GM13976 (cell line): ENCODE measurements around the gene CSMD2.

Experiments
- DNase-seq: peaks from one replicate; pipeline ENCODE4 v3.0.0; 2012; ENCODE audit warnings: low spot score
- CTCF ChIP-seq: IDR thresholded peaks from 2 replicates; pipeline ENCODE4 v1.5.1; 2012; ENCODE audit warnings: borderline replicate concordance, mild to moderate bottlenecking; ENCODE audit not compliant: insufficient read depth; ENCODE audit errors: extremely low read depth, missing control alignments, control extremely low read depth
- in situ Hi-C: fragments of 300-500 bp; cut with MboI; formaldehyde crosslinking; loops from one replicate; pipeline ENCODE4 v1.12.0; 2022; ENCODE audit warnings: low sequenced_read_pairs, mixed read lengths, inconsistent platforms; ENCODE audit not compliant: unreplicated experiment

CSMD2 gene

GRCh38 chr1:33975961-33976360 is 189.1 kb downstream of the CSMD2 start:
- no peak for DNase-seq
- no peak for TF ChIP-seq CTCF
- in situ Hi-C loops = no loop called here

DNA sequence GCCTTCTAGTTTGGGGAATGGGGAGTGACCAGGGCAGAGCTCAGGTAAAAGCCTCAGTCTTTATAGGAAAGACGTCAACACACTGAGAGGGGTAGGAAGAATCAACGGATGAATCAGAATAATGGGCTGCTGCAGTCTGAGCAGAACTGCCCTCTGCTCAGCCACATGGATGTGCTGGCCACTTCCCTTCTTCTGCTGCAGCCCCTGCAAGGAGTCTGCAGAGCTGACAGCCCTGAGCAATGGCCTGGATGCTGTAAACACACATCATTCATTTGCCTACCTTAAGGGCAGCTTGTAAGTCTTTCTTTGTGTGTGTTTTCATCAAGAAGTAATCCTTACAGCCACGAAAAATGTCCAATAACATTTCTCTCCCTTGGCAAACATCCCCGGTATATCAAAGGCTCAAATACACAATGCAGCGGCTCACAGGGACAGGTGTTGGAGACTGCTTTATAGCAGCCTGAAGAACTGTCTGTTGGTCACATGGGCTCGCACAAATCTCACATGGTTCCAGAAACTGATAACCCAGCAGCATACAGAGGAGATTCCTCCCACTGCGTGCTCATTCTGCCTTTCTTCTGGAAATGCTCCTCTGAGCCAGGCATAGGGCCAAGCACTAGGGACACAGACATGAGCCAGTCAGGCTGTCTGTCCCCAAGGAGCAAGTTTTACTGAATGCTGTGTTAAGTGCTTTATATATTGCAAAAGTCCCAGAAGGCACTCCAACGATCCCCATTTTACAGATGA is 191.1 kb downstream of the CSMD2 start:
- TF ChIP-seq CTCF = no peak

GRCh38 chr1:33972676-33973395 is 192.2 kb downstream of the CSMD2 start:
- TF ChIP-seq CTCF = no peak
- no peak for DNase-seq
- in situ Hi-C loops = no loop called here

More for the DNA sequence above, 191.1 kb downstream of the CSMD2 start:
- DNase-seq = no peak
- in situ Hi-C loops = no loop called here

DNA sequence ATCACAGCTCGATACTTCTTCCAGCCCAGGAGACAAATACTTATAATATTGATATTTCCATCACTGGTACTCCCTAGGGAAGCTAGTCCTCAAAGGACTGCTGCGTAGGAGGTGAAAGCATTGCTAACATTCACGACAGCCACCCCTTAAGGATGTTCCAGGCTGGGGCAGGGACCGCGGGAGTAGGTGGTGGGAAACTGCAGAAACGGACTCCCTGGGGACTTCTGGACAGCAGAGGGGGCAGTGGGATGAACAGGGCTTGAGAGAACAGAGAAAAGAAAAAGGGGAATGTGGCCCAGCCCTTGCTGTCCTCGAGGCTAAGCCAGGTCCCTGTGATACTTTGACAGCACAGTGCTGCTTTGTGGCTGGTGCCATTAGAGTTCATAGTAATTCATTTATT is 193.1 kb downstream of the CSMD2 start:
- in situ Hi-C loops = no loop called here
- no peak for DNase-seq
- TF ChIP-seq CTCF = no peak

DNA sequence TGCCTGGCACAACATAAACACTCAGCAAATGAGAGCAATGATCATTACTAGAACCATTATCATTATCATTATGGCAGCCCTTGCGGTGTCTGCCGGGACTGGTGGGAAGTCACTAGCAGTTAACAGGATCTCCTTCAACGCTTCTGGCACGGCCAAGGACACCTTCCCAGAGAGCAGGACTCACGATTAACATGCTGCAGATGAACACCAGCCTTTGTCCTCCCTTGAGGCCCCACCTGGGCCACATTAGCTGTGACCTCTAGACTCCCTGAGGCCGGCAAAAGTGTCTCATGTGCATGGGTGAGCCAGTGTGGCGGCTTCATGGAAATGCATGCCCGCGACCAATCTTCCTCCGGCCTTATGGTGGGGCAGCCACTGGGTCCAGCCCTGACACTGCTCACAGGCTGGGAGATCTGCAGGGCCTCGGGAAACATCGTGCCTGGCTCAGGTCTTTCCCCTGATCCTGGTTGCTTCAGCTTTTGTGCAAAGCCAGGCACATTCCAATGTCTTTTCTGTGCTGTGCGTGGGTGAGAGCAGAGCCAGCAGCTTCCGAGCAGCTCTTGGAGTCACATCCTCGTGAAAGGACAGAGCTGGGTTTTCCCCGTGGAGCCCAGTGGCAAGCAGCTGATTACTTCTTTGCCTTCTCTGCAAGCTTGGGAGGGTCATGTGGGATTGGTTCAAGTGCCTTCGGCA is 193.9 kb downstream of the CSMD2 start:
- in situ Hi-C loops = no loop called here
- DNase-seq = no peak
- no peak for TF ChIP-seq CTCF

GRCh38 chr1:33970148-33970825 is 194.7 kb downstream of the CSMD2 start:
- TF ChIP-seq CTCF = no peak
- DNase-seq = no peak
- in situ Hi-C loops = no loop called here
